GM18873 (cell line): Measurements from ENCODE around the gene OIT3.
"Not testable (repeated sequence)": the region's sequence is repeated elsewhere in the genome, so short reads cannot be mapped to it uniquely, and the experiment has no call there.

Experiments used
- ATAC-seq: cut with Tn5 transposase; IDR thresholded peaks from one replicate; pipeline ENCODE4 v1.9.1; 2021; ENCODE audit warnings: mild to moderate bottlenecking, moderate library complexity, moderate number of reproducible peaks; ENCODE audit not compliant: unreplicated experiment, low FRiP score

OIT3 gene

DNA sequence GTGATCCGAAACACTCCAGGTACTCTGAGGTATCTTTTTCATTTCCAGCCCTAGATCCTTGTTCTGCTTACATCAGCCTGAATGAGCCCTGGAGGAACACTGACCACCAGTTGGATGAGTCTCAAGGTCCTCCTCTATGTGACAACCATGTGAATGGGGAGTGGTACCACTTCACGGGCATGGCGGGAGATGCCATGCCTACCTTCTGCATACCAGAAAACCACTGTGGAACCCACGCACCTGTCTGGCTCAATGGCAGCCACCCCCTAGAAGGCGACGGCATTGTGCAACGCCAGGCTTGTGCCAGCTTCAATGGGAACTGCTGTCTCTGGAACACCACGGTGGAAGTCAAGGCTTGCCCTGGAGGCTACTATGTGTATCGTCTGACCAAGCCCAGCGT lies 5.1 kb downstream of the OIT3 start:
- no peak for ATAC-seq

DNA sequence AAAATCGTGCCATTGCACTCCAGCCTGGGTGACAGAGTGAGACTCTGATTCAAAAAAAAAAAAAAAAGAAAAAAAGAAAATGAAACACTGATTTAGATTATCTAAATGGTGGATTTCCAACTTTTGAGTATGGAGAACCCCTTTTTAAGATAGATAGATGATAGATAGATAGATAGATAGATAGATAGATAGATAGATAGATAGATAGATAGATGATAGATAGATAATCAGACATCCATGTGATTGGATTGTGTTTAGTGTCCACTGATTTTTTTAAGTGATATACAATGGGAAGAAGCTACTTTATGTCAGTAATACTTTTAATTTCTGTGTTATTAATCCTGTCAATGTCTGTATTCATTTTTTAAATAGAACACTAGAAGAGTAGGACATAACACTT lies 6.0 kb downstream of the OIT3 start:
- ATAC-seq, result no peak

DNA sequence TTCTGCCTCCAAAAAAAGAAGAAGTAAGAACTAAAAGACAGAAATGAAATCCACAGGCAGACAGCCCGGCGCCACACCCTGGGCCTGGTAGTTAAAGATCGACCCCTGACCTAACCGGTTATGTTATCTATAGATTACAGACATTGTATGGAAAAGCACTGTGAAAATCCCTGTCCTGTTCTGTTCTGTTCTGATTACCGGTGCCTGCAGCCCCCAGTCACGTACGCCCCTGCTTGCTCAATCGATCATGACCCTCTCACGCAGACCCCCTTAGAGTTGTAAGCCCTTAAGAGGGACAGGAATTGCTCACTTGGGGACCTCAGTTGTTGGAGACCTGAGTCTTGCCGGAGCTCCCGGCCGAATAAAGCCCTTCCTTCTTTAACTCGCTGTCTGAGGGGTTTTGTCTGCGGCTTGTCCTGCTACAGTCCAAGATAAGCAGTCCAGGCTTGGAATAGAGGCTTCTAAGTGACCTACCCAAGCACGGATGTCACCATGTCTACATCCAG lies 10.5 kb downstream of the OIT3 start:
- not testable (repeated sequence) for ATAC-seq

DNA sequence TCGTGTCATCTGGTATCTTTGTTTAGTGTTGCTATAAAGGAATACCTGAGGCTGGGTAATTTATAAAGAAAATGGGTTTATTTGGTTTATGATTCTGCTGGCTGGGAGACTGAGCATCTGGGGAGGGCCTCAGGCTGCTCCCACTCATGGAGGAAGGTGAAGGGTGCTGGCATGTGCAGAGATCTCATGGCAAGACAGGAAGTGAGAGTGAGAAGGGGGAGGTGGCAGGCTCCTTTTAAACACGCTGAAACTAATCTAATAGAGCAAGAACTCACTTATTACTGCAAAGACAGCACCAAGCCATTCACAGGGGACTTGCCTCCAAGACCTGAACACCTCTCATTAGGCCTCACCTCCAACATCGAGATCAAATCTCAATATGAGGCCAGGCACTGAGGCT lies 11.3 kb downstream of the OIT3 start:
- no peak for ATAC-seq

DNA sequence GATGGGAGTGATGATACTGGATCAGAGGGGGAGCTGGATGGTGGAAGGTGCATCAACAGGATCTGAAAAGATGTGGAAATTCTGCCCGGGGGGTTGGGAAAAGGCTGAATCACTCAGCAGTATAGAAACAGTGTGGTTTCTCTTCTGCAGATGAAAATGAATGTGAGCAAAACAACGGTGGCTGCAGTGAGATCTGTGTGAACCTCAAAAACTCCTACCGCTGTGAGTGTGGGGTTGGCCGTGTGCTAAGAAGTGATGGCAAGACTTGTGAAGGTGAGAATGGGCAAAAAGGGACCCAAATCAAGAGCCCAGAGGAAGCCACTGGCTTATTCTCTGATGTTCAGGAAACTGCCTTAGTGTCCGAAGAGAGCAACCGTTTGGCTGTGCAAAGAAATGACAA lies 12.9 kb downstream of the OIT3 start:
- ATAC-seq, result no peak

DNA sequence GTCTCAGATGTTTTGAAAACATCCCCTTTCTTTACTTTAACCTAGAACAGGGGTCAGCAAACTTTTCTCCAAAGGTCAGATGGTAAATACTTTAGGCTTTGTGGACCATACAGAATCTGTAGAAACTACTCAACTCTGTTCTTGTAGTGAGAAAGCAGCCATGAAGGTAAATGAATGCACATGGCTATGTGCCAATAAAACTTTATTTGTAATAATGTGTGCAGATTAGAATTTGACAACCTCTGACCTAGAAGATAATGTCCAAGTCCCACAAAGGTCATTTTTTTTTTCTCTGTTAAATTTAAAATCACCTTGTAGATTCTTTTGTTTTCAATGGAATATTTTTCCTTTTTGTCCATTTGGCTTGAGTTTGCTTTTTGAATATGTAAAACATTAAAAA lies 17.2 kb downstream of the OIT3 start:
- no peak for ATAC-seq

DNA sequence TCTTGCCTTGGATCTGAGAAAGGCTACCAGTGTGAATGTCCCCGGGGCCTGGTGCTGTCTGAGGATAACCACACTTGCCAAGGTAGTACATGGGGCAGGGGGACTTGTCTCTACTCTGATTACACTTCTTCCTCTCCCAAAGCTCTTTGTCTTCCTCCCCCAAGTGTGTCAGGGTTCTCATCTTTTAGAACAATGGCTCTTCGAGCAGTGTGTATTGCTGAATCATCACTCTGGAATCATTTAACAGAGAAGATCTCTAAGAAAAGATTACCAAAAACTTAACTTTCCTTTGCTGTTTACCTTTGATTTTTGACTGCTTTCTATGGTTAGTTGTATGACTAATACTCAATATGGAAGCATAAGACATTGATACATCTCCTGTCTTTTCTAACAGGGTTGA lies 18.2 kb downstream of the OIT3 start:
- no peak for ATAC-seq

DNA sequence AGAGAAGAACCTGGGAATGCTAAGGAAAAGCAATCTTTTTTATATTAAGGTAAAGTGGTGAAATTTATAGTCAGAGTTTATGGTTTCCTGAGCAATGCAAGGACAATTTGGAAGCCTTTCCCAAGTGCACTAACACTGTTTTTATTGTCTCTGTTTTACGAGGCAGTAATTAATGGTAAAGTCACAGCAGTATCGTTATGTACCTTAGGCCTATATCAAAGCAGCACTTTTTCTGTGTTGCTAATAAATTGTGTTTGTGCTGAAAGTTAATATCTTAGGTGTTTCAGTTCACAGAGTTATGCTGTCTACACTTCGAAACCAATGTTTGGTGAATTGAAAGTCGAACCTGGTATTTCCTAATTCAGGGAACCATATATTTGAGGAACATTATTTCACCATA lies 19.2 kb downstream of the OIT3 start:
- ATAC-seq, result no peak

DNA sequence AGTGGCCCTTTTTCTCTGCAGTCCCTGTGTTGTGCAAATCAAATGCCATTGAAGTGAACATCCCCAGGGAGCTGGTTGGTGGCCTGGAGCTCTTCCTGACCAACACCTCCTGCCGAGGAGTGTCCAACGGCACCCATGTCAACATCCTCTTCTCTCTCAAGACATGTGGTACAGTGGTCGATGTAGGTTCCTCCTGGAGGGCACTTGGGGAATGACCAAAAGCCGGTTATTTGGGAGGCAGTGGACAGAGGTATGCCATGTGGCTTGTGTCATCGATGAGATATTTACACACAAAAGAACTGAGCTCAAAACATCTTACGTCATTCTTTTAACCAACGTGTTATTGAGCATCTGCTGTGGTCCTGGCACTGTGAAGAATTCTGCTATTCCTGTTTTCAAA lies 19.7 kb downstream of the OIT3 start:
- ATAC-seq, result no peak

DNA sequence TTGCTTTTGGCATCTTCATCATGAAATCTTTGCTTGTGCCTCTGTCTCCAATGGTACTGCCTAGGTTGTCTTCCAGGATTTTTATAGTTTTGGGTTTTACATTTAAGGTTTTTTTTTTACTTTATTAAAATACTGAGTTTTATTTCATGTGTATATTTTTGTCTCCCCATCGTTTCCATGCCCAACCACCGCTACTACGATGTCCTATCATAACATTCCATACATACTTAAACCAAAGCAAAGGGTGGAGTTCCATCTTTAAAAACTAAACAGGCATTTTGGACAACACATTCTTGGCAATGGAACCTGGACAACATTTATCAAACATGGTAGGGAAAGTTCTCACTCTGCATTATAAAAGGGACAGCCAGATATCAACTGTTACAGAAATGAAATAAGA lies 23.7 kb downstream of the OIT3 start:
- not testable (repeated sequence) for ATAC-seq

DNA sequence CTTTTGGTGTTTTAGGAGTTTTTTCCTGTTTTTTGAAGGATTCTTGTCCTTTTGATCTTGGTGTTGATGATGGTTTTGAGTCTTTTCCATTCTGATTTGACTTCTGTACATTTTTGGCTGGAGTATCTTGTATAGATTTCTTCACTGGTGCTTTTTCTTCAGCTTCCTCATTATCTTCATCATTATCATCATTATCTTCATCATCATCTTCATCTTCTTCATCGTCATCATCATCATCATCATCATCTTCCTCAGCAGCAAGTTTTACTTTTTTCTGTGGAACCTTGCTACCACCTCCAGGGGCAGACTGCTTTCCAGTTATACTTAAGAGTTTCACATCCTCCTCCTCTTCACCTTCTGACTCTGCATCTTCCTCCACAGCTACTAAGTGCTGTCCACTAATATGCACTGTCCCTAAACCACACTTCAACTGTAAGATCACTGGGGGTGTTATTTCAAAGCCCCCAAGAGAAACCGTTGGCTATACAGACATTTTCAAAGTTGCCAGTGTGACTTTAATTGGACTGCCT lies 24.3 kb downstream of the OIT3 start:
- not testable (repeated sequence) for ATAC-seq

DNA sequence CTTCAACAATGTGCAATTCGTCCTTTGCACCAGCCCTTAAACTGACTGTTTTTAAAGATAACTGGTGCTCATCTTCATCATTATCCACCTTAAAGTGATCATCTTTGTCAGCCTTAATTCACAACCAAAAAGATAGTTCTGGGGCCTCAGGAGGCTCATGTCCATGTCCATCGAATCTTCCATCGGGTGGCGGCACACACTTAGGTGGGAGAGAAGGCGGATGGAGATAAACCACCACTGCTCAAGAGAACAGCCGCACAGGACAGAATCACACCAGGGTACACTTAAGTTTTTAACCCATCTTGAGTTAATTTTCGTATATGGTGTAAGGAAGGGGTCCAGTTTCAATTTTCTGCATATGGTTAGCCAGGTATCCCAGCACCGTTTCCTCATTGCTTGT lies 24.8 kb downstream of the OIT3 start:
- ATAC-seq, result no peak

DNA sequence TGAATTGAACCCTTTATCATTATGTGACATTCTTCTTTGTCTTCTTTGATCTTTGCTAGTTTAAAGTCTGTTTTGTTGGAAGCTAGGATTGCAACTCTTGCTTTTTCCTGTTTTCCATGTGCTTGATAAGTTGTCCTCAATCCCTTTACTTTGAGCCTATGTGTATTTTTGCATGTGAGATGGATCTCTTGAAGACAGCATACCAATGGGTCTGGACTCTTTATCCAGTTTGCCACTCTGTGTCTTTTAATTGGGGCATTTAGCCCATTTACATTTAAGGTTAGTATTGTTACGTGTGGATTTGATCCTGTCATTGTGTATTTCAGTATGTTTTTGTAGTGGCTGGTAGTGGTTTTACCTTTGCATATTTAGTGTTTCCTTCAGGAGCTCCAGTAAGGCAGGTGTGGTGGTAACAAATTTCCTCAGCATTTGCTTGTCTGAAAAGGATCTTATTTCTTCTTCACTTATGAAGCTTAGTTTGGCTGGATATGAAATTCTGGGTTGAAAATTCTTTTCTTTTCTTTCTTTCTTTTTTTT lies 27.7 kb downstream of the OIT3 start:
- not testable (repeated sequence) for ATAC-seq

DNA sequence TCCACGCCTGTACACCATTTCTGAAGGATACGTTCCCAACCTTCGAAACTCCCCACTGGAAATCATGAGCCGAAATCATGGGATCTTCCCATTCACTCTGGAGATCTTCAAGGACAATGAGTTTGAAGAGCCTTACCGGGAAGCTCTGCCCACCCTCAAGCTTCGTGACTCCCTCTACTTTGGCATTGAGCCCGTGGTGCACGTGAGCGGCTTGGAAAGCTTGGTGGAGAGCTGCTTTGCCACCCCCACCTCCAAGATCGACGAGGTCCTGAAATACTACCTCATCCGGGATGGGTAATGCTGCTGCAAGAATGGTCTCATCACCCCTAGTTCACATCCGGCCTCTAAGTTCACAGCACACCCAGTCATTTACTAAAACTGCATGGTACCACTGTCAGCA lies 30.8 kb downstream of the OIT3 start:
- ATAC-seq, result no peak

DNA sequence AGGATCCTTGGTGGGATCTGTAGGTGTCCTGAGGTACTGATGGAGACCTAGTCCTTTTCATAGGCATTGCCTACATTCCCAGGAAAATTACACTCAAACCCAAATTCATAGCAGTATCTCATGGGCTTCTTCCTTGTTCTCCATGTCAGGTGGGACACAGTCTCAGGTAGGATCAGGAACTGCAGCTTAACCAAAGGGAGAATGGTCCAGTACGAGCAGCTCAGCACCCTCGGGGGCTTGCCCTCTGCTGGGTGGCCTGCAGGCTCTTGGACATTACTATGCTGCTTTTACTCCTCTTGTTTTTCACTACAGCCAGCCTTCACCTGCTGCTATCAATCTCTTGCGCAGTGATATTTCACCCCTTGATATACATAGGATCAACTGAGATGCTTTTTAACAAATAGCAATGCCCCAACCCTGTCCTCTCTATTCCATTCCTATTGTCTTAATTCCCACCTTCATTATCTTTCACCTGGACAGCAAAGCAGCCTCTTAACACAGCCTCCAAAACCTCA lies 32.5 kb downstream of the OIT3 start:
- ATAC-seq, result no peak

DNA sequence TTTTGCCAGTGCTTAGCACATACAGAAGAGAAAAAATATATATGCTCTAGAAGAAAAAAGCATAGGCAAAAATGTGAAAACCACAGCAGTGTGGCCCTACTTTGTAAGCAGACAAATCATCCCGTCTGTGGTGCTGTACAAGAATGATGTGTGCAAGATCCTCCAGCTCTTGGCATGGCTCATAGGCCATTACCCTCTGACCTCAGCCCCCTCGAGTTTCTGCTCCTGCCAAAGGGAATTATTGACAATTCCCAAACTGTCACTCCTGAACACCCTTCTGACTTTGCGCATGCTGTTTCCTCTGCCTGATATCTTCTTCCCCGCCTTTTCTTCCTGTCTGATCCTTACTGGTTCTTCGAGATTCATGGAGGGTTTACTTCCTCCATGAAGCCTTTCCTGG lies 33.9 kb downstream of the OIT3 start:
- no peak for ATAC-seq

DNA sequence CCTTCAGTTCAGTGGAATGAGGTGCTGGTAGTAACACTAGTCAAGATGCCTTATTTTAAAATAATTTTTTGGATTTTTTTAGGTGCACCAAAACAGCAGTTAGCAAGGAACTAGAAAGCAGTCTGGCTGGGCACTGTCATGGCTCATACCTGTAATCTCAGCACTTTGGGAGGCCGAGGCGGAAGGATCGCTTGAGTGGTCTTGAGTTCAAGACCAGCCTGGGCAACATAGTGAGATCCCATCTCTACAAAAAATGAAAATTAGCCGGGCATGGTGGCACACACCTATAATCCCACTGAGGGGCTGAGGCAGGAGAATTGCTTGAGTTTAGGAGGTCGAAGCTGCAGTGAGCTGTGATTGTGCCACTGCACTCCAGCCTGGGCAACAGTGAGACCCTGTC lies 35.3 kb downstream of the OIT3 start:
- no peak for ATAC-seq

DNA sequence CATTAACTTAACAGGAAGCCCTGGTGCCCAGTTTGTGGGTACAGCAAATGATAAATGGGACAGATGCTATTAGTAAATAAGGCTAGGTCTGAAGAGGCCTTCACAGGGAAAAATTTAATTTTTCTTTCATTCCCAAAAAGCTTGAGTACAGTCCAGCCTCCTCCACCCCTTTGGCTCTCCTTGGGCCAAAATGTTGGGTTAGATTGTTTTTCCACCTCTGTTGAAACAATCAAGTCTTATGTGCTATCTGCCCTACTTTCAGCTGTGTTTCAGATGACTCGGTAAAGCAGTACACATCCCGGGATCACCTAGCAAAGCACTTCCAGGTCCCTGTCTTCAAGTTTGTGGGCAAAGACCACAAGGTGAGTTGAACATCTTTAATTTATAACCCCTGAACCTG lies 36.7 kb downstream of the OIT3 start:
- ATAC-seq, result no peak

DNA sequence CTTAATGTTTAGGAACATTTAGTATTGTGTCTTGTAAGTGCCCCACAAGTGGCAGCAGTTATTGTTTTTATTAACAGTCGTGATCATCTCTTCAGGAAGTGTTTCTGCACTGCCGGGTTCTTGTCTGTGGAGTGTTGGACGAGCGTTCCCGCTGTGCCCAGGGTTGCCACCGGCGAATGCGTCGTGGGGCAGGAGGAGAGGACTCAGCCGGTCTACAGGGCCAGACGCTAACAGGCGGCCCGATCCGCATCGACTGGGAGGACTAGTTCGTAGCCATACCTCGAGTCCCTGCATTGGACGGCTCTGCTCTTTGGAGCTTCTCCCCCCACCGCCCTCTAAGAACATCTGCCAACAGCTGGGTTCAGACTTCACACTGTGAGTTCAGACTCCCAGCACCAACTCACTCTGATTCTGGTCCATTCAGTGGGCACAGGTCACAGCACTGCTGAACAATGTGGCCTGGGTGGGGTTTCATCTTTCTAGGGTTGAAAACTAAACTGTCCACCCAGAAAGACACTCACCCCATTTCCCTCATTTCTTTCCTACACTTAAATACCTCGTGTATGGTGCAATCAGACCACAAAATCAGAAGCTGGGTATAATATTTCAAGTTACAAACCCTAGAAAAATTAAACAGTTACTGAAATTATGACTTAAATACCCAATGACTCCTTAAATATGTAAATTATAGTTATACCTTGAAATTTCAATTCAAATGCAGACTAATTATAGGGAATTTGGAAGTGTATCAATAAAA lies 38.9 kb downstream of the OIT3 start:
- no peak for ATAC-seq

DNA sequence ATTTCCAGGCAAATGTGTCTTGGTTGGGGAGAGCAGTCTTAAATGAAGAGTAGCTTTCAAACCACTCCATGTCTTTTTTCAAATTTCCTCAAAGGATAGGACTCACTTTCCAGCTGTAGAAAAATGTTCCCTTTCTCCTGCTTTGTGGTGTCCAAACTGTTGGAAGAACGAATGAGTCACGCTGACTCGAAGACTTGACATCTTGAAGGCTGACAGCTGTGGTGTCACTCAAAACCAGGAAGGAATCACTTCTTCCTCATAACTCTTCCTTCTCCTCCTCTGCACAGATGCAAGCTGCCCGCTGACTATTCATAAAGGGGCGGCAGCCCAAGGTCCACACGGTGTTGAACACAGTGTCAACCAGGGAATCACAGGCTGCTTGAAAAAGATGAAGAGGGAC lies 41.8 kb downstream of the OIT3 start:
- ATAC-seq, result no peak

DNA sequence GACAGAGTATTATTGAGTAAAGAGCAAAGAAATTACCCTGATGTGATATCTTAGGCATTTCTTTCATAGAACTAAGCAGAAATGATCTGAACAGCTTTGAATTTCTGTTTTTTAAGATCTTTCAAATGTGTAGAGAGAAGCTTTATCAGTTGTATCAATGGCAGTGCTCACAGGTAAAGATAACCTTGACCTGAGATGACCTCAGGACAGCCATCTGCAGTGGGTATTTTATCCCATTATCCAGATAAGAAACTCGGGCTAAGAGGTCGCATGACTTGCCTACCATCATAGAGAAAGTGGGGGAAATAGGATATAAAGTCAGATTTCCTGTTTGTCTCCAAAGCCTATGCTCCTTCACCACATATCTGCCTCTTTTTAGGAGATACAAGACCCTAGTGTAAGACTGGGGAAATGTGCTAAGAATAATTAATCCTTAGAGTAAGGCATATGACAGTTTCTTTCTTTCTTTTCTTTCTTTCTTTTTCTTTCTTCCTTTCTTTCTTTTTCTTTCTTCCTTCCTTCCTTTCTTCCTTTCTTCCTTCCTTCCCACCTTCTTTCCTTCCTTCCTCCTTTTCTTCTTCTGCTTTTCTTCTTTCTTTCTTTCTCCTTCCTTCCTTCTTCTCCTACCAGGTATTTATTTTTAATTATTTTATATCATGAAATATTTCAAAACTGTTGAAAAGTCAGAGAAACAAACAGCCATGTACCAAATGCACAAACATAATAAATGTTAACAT lies 50.1 kb downstream of the OIT3 start:
- no peak for ATAC-seq
